ENCODE results near the gene CHTF8.
"Not testable (repeated sequence)": the region's sequence is repeated elsewhere in the genome, so short reads cannot be mapped to it uniquely, and the experiment has no call there.

The CHTF8 gene

DNA sequence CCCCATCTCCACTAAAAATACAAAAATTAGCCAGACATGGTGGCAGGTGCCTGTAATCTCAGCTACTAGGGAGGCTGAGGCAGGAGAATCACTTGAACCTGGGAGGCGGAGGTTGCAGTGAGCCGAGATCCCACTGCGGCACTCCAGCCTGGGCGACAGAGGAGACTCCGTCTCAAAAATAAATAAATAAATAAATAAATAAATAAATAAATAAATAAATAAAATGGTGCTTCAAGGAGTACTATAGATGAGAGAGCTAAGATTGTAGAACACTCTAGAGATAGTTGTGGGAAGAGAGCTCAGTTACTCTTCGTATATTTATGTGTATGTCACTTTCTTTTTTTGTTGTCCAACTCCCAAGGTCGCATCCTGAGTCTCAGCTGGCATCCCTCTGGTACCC lies 7.1 kb upstream of the CHTF8 start:
- not testable (repeated sequence) for DNase-seq

DNA sequence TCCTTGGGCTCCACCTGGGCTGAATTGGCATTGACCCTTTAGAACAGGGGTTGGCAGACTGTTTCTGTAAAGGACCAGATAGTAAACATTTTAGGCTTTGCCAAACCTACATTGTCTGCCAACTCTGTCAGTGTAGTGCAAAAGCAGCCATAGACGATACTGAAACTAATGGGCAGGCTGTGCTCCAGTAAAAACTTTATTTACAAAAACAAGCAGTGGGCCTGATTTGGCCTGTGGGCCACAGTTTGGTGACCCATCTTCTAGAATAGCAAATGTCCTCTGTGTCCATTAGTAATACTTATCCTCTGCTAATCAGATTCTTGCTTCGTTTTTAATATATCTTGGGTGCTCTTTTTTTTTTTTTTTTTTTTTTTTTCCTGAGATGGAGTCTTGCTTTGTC lies 6.2 kb upstream of the CHTF8 start:
- DNase-seq: no peak

DNA sequence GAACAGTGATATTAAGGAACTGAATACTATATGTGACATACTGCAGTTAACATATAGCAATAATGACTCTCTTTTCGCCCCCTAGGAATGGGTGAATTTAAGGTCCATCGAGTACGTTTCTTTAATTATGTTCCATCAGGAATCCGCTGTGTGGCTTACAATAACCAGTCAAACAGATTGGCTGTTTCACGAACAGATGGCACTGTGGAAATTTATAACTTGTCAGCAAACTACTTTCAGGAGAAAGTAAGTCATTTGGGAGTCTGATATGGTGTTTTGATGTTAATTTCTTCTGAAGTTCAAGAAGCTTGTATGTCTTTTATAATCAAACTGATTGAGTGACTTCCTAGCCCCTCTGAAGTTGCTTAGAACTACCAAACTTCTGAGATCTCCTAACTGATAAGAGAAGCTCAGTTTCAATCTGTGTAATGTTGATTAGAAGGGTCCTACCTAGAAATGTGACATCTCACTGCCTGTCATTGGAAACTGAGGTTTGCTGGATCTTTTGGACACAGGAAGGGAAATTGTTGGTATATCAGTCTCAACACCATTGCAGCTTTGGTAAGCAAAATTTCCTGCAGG lies 1.1 kb upstream of the CHTF8 start:
- DNase-seq: no peak

DNA sequence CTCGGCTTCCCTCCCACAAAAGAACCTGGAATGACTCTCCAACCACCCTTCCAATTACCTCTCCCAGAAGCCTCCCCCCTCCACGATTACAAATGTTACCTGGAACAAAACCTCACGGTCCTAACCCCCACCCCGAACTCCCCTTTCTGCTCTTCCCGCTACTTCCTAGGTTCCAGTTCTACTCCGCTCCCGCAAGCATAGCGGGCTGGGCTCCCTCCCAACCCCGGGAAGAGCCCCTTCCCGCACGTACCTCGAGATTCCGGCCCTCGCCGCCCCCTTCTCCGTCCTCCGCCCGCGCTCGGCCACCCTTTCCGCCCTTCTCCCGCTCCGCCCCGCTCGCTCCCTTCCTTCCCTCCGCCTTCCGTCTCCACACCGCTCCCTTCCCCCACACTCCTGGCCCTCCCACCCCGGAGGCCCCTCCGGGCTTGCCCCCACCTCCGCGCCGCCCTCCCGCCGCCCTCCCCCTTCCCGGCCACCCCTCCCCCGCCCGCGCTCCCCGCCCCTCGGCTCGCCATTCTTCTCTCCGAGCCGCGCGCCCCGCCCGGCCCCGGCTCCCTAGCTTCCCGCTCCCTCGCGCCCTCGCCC lies 457 bp downstream of the CHTF8 start:
- DNase-seq: peak in 41 of 51 donors; percentile 33 to 89 (median 69)

DNA sequence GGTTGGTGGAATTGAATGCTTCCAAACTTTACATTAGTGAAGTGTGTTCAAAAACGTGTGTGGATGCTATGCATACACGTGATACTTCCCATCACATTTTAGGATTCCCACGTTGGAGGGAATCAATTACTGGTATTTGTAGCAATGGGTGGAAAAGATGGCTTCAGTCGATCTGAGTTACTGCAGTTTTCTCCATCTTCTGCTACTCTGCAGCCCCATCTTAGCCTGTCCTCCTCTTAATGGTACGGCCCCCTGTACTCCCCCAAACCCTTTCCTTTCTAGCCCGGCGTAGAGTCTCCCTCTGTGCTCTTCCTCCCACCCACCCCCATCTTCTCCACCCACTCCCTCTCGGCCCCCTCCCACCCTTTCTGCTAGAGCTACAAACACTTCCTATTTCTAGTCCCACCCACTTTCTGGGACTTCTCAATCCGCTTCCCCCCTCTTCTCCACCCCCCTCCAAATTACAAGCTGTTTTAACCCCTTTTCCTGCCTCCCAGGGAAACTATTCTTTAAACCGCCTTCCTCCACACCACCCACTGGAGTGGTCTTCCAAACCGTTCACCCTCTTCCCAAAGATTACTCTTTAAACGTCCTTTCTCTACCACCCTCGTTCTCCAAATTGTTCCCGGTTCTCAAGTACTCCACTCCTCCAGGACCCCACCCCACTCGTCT lies 1.1 kb downstream of the CHTF8 start:
- DNase-seq: peak in 4 of 51 donors; percentile 3 to 38 (median 24)

DNA sequence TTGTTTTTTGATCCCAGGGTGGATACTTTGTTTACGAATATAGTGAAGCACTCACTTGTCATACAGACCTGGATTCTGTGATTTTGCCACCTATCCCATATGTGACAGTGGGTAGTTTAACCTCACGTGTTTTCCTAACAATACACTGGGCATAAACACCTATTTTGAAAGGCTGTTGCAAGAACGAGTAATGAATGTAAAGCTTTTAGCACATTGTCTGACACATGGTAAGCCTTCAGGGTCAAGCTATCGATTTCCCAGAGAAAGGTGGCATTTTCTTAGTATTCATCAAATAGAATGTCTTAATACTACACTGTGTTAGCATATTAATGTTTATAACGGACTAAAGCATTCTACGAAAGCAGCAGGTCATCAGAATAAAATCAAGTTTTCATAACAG lies 1.9 kb downstream of the CHTF8 start:
- DNase-seq: no peak

DNA sequence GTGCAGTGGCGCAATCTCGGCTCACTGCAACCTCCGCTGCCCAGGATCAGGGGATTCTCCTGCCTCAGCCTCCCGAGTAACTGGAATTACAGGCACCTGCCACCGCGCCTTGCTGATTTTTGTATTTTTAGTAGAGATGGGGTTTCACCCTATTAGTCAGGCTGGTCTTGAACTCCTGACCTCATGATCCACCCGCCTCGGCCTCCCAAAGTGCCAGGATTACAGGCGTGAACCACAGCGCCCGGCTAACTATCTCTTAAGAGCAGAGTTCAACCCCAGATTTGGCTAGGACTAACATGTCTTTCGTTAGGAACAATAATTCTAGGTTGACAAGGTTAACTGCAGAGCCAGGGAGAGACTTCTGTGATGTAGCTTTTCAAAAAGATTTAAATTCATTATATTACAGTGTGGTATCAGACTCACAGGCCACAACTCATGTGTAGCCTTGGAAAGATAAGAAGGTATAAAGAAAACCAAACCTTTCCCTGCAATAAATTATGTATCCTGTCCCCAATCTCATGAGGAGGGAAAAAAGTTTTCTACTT lies 4.3 kb downstream of the CHTF8 start:
- no peak for DNase-seq

DNA sequence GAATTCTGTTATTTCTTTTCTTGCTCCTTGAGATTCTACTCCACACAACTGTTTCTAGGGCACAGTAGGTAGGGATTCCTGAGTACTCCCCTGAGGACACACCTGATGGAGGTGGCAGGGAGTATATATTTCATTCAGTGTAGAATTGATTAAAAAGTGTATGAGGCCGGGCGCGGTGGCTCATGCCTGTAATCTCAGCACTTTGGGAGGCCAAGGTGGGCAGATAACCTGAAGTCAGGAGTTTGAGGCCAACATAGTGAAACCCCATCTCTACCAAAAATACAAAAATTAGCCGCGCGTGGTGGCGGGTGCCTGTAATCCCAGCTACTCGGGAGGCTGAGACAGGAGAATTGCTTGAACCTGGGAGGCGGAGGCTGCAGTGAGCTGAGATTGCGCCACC lies 5.6 kb downstream of the CHTF8 start:
- DNase-seq: not testable (repeated sequence)

DNA sequence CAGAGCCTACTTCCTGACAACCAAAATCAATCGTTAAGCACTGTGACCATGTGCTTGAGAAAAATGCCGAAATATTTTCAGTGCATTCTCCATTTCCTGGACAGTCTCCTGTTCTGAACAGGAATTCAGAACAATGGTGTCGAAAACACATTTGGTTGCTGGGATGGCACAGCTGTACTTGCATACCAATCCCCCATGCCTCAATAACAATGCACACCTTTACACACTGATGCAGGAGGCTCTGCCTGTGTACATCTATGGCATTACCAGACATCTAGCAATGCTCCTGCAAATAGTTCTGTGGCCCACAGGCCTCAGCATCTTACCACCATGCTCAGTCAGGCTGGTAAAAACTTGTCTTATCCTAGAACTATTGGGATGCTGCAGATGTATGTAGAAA lies 6.2 kb downstream of the CHTF8 start:
- no peak for DNase-seq

DNA sequence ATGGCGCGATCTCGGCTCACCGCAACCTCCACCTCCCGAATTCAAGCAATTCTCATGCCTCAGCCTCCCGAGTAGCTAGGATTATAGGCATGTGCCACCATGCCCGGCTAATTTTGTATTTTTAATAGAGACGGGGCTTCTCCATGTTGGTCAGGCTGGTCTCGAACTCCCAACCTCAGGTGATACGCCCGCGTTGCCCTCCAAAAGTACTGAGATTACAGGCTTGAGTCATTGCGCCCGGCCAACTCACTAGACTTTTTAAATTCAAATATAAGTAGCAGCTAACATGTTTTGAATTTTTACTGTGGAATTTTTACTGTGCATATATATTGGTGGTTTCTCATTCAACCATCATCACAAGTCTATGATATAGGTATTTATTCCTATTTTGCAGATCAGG lies 7.4 kb downstream of the CHTF8 start:
- DNase-seq: not testable (repeated sequence)

DNA sequence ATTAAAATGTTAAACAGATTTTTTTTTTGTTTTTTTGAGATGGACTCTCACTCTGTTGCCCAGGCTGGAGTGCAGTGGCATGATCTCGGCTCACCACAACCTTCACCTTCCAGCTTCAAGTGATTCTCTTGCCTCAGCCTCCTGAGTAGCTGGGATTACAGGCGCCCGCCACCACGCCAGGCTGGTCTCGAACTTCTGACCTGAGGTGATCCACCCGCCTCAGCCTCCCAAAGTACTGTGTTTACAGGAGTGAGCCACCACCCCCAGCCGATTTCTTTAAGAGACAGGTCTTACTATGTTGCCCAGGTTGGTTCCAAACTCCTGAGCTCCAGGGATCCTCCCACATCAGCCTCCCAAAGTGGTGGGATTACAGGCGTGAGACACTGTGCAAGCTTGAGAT lies 8.0 kb downstream of the CHTF8 start:
- not testable (repeated sequence) for DNase-seq

DNA sequence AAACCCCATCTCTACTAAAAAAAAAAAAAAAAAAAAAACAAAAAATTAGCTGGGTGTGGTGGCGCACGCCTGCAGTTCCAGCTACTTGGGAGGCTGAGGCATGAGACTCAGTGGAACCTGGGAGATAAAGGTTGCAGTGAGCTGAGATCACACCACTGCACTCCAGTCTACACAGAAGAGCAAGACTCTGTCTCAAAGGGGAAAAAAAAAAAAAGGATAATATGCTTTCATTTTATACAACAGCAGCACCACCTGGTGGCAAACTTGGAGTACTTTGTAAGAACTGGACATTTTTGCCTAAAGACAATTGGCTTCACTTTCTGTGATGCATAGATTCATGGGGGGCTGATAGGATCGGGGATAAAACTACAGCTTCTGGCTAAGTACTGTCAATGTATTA lies 8.5 kb downstream of the CHTF8 start:
- peak in 8 of 51 donors; percentile 15 to 38 (median 28) for DNase-seq

DNA sequence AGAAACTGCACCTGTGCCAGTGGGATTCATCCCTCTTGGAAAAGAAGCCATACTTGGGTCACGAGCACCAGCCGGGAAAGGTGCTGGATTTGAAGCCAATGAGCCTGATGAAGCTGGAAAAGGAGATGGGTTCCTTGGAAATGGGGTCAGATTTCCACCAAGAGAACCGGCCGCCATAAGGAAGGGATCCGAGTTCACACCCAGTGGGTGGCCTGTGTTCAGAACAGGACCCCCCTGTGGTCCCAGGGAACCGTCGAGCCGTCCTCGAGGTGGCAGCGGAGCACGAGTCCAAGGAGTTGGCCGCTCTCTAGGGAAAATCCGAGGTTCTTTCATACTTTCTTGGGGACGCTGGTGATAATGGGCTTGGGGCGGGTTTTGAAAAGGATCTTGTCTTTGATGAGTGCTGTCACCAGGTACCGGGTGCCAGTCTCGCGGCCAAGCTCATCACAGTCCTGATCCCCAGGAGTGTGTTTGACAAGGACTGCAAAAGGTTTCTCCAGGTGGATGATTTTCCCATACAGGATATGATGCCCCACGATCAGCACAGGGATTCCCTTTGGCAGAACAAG lies 12.2 kb downstream of the CHTF8 start:
- no peak for DNase-seq

DNA sequence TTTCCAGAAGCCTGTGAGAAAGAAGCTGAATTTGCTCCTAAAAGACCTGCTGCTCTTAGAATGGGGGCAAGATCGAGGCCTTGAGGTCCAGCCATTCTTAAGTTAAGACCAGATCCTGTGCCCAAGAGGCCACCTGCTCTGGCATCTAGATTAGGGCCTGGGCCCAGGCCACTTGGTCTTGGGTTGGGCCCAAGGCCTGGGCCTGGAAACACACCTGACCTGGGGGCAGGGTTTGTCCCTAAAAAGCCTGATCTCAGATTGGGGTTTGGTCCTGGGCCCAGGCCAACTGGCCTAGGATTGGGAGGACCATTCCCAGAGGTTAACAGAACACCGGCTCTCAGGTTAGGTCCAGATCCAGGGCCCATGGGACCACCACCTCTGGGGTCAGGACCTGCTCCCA lies 12.9 kb downstream of the CHTF8 start:
- no peak for DNase-seq

DNA sequence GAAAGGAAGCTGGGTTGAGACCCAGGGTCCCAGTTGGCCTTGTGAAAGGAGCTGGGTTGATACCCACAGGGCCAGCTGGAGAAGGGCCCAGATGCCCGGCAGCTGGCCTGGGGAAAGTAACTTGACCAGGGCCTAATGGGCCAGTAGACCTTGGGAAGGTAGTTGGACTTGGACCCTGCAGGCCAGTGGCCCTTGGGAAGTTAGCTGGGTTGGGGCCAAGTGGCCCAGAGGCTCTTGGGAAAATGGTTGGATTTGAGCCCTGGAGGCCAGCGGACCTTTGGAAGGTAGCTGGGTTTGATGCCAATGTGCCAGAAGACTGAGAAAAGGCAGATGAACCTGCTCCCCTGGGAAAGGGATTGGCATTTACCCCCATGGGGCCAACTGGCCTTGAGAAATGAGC lies 13.4 kb downstream of the CHTF8 start:
- DNase-seq: no peak

DNA sequence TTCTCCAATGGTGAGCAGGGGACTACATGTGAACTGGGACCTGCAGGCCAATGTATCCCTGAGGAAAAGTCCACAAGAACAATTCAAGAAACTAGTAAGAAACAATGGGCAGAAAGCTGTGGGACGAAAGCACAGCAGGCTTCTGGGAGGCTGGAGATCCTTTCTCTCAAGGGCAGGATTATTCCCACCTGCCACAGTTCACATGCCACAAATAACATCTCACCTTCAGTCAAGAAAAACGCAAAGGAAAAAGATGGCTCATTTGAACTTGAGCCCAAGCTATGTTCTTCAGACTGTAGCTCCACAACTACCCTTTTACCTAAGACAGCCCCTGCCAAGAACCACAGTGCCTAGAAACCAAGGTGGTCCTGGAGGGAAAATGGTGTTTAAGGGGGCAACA lies 13.9 kb downstream of the CHTF8 start:
- no peak for DNase-seq

DNA sequence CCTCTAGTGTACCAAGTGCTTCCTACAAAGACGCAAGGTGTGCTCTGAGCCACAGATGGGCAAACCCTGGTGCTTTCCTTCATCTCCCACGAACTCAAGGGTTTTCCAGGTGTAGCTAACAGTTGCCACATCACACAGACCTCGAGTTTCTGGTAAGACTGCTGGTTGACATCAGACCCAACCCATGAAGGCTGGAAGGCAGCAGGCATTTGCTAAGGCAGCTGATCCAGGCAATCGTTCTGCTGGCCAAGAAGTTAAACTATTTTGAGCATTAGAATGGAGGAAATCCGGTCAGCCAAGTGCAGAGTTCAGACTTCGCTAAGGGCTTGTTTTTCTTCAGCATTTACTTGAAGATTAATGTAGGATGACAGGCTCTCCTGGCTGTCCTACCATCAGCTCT lies 15.5 kb downstream of the CHTF8 start:
- DNase-seq: no peak

DNA sequence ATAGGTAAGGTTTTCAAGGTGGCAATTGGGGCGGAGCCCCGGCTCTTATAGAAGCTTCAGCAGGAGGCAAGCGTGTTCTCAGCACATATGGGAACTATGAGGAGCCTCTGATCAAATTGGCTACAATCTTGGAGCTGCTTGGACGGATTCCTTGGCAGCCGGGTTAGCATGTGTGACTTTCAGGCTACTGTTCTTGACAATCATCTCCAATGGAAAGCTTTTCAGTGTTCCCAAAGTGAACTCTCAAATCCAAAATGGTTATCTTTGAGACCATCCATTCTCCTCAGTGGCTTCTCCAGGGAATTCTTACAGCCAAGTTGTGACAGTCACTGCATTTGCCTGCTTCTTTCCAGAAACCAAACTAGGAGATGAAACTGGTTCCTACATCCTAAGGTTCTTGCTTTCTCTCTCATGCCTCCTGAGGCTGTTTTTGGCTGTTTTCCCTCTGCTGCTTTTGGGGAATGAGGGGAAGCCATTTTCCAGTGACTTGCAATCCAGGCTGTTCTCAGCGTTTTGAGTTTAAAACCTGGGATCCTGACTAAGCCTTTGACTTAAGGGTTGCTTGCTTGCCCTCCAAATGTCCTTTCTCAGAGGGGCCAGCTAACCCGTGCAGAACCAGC lies 16.0 kb downstream of the CHTF8 start:
- DNase-seq: no peak

DNA sequence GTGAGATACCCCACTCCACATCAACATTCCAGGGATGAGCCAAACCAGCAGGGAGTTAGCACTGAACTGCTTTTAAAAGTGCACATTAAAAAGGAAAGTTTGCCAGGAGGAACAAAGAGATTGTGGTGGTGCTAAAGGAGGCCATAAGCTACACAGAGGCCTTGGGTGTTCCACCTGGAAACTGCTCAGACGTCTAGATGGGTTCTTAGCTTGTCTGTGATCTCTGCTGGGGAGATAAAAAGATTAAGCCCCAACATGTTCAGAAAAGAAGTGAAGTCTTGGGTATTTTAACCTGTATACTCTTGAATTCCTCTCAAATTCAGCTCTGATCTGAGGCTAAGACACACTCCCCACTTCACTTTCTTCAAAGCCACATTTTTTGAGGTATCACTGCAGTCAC lies 16.6 kb downstream of the CHTF8 start:
- no peak for DNase-seq

DNA sequence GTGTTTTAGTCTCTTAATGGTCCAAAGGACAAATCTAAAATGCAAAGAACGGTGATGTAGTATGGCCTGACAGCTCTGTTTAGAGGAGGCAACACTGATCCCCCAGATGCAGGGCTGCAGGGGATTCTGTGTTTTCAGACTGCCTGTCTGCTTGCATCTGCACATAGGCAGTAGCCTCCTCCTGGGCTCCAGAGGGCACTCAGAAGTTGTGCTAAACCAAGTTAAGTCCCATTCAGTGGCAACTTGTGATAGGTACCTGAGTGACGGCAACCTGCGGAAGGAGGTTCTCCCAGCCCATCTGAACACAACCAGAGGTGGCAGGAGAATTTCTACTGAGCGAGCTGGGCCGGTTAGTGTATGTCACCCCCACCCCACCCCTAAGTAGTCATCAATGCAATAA lies 17.0 kb downstream of the CHTF8 start:
- DNase-seq: no peak

DNA sequence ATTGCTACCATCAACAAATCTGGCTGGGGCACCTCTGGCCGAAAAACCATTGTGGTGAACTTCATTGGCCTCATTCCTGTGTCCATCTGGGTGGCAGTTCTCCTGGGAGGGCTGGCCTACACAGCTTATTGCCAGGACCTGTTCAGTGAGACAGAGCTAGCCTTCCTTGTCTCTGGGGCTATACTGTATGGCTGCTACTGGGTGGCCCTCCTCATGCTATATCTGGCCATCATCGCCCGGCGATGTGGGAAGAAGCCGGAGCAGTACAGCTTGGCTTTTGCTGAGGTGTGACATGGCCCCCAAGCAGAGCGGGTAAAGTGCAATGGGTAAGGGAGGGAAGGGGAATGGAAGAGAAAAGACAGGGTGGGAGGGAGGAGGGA lies 17.4 kb downstream of the CHTF8 start:
- no peak for DNase-seq

DNA sequence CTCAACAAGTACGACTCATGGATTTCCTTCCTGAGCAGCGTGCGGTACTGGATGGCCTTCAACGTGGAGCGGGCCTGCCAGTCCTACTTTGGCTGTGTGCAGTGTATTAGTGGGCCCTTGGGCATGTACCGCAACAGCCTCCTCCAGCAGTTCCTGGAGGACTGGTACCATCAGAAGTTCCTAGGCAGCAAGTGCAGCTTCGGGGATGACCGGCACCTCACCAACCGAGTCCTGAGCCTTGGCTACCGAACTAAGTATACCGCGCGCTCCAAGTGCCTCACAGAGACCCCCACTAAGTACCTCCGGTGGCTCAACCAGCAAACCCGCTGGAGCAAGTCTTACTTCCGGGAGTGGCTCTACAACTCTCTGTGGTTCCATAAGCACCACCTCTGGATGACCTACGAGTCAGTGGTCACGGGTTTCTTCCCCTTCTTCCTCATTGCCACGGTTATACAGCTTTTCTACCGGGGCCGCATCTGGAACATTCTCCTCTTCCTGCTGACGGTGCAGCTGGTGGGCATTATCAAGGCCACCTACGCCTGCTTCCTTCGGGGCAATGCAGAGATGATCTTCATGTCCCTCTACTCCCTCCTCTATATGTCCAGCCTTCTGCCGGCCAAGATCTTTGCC lies 17.9 kb downstream of the CHTF8 start:
- DNase-seq: no peak

All from hypothalamus (tissue), 51 donors.